ENCODE results near the gene RGS1.

Gene RGS1

GRCh38 chr1:192554904-192555303 is 20.7 kb upstream of the RGS1 start:
- DNase-seq, result no peak

- no peak for DNase-seq
These were observed 20.2 kb upstream of the RGS1 start for GRCh38 chr1:192555399-192555798.

GRCh38 chr1:192557841-192558595 is 17.6 kb upstream of the RGS1 start:
- DNase-seq, result no peak

- DNase-seq, result no peak
These were observed 16.2 kb upstream of the RGS1 start for GRCh38 chr1:192559115-192560006.

GRCh38 chr1:192561301-192561700 is 14.3 kb upstream of the RGS1 start:
- no peak for DNase-seq

- no peak for DNase-seq
These were observed 12.4 kb upstream of the RGS1 start for GRCh38 chr1:192563129-192563528.

- no peak for DNase-seq
These were observed 11.5 kb upstream of the RGS1 start for GRCh38 chr1:192564099-192564498.

- DNase-seq, result no peak
These were observed 9.6 kb upstream of the RGS1 start for GRCh38 chr1:192565946-192566345.

- no peak for DNase-seq
These were observed 8.9 kb upstream of the RGS1 start for GRCh38 chr1:192566657-192567056.

GRCh38 chr1:192568063-192568462 is 7.5 kb upstream of the RGS1 start:
- DNase-seq, result no peak

- no peak for DNase-seq
These were observed 3.9 kb upstream of the RGS1 start for GRCh38 chr1:192571668-192572067.

- DNase-seq, result no peak
These were observed 2.1 kb upstream of the RGS1 start for GRCh38 chr1:192573499-192573898.

- DNase-seq, result no peak
These were observed 1.5 kb upstream of the RGS1 start for GRCh38 chr1:192574073-192574472.

GRCh38 chr1:192576190-192577144 is 894 bp downstream of the RGS1 start:
- DNase-seq, result no peak

GRCh38 chr1:192577145-192578140 is 1.9 kb downstream of the RGS1 start:
- no peak for DNase-seq

- DNase-seq, result no peak
These were observed 2.8 kb downstream of the RGS1 start for GRCh38 chr1:192578144-192578909.

GRCh38 chr1:192579010-192579738 is 3.6 kb downstream of the RGS1 start:
- no peak for DNase-seq

GRCh38 chr1:192580351-192580962 is 4.9 kb downstream of the RGS1 start:
- peak; percentile 20 to 24 for DNase-seq

- DNase-seq, result no peak
These were observed 5.8 kb downstream of the RGS1 start for GRCh38 chr1:192581131-192581927.

Measured in activated CD4-positive, alpha-beta T cell treated with anti-CD3 and anti-CD28 coated beads for 4 hours (primary cell).